ENCODE data around the gene MYO5A.
"Not testable (repeated sequence)": the region's sequence is repeated elsewhere in the genome, so short reads cannot be mapped to it uniquely, and the experiment has no call there.

MYO5A gene

GRCh38 chr15:52540374-52541012 is 11.8 kb upstream of the MYO5A start:
- DNase-seq = no peak

- DNase-seq = no peak
These were observed 8.8 kb upstream of the MYO5A start for GRCh38 chr15:52537459-52537858.

GRCh38 chr15:52532427-52532826 is 3.7 kb upstream of the MYO5A start:
- no peak for DNase-seq

GRCh38 chr15:52529940-52530339 is 1.3 kb upstream of the MYO5A start:
- DNase-seq = no peak

GRCh38 chr15:52529341-52529924 is 753 bp upstream of the MYO5A start:
- no peak for DNase-seq

- DNase-seq = no peak
These were observed 643 bp downstream of the MYO5A start for GRCh38 chr15:52527911-52528563.

- no peak for DNase-seq
These were observed 1.3 kb downstream of the MYO5A start for GRCh38 chr15:52527196-52527910.

GRCh38 chr15:52524223-52525136 is 4.2 kb downstream of the MYO5A start:
- no peak for DNase-seq

- DNase-seq = no peak
These were observed 5.0 kb downstream of the MYO5A start for GRCh38 chr15:52523647-52524046.

GRCh38 chr15:52523192-52523591 is 5.5 kb downstream of the MYO5A start:
- no peak for DNase-seq

- DNase-seq = no peak
These were observed 7.0 kb downstream of the MYO5A start for GRCh38 chr15:52521682-52522081.

GRCh38 chr15:52520421-52520820 is 8.3 kb downstream of the MYO5A start:
- no peak for DNase-seq

GRCh38 chr15:52518487-52519371 is 10.0 kb downstream of the MYO5A start:
- DNase-seq = no peak

- no peak for DNase-seq
These were observed 11.7 kb downstream of the MYO5A start for GRCh38 chr15:52517014-52517413.

- no peak for DNase-seq
These were observed 13.3 kb downstream of the MYO5A start for GRCh38 chr15:52515343-52515742.

- no peak for DNase-seq
These were observed 14.2 kb downstream of the MYO5A start for GRCh38 chr15:52514482-52514881.

GRCh38 chr15:52512869-52513268 is 15.8 kb downstream of the MYO5A start:
- not testable (repeated sequence) for DNase-seq

- no peak for DNase-seq
These were observed 17.6 kb downstream of the MYO5A start for GRCh38 chr15:52511084-52511483.

GRCh38 chr15:52509500-52510245 is 19.0 kb downstream of the MYO5A start:
- no peak for DNase-seq

- DNase-seq = no peak
These were observed 22.1 kb downstream of the MYO5A start for GRCh38 chr15:52506549-52506948.

GRCh38 chr15:52505151-52505550 is 23.5 kb downstream of the MYO5A start:
- no peak for DNase-seq

Measured in NCI-H1092 (cell line).